Measurements from ENCODE around the gene MIPOL1.
"Not testable (repeated sequence)": the region's sequence is repeated elsewhere in the genome, so short reads cannot be mapped to it uniquely, and the experiment has no call there.

- TF ChIP-seq, protein P1, sequence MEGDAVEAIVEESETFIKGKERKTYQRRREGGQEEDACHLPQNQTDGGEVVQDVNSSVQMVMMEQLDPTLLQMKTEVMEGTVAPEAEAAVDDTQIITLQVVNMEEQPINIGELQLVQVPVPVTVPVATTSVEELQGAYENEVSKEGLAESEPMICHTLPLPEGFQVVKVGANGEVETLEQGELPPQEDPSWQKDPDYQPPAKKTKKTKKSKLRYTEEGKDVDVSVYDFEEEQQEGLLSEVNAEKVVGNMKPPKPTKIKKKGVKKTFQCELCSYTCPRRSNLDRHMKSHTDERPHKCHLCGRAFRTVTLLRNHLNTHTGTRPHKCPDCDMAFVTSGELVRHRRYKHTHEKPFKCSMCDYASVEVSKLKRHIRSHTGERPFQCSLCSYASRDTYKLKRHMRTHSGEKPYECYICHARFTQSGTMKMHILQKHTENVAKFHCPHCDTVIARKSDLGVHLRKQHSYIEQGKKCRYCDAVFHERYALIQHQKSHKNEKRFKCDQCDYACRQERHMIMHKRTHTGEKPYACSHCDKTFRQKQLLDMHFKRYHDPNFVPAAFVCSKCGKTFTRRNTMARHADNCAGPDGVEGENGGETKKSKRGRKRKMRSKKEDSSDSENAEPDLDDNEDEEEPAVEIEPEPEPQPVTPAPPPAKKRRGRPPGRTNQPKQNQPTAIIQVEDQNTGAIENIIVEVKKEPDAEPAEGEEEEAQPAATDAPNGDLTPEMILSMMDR (IDR thresholded peaks at IDR 0.05): not testable (repeated sequence)
- not testable (repeated sequence) for TF ChIP-seq POLR2A (IDR thresholded peaks at IDR 0.05)
Measured at GRCh38 chr14:37205623-37206605, 8.2 kb downstream of the MIPOL1 start.
